A172 (cell line): ENCODE measurements around the gene S100B. TPM values are rescaled to one million over a fixed set of nuclear protein-coding genes. Genes with fewer than 3 reads are reported as not detected.
"Not testable (repeated sequence)": the region's sequence is repeated elsewhere in the genome, so short reads cannot be mapped to it uniquely, and the experiment has no call there.

Experiments used
- DNase-seq: peaks from one replicate; pipeline ENCODE4 v3.0.0-alpha.2; 2015; ENCODE audit warnings: low spot score
- total RNA-seq: library from RNA; depleted of rRNA; stranded (reverse); fragments of >200 nt; shearing (Covaris generic); gene quantifications from 2 replicates; pipeline ENCODE4 v1.2.3, GENCODE V29; 2014

Gene S100B
- total RNA-seq, 1 experiment from 2014 or later, result not detected

GRCh38 chr21:46603228-46603627, 1.7 kb downstream of the S100B start:
- DNase-seq, result no peak

- no peak for DNase-seq
Observed at GRCh38 chr21:46600978-46601377, 3.9 kb downstream of the S100B start.

- DNase-seq, result no peak
Observed at GRCh38 chr21:46600305-46600704, 4.6 kb downstream of the S100B start.

DNA sequence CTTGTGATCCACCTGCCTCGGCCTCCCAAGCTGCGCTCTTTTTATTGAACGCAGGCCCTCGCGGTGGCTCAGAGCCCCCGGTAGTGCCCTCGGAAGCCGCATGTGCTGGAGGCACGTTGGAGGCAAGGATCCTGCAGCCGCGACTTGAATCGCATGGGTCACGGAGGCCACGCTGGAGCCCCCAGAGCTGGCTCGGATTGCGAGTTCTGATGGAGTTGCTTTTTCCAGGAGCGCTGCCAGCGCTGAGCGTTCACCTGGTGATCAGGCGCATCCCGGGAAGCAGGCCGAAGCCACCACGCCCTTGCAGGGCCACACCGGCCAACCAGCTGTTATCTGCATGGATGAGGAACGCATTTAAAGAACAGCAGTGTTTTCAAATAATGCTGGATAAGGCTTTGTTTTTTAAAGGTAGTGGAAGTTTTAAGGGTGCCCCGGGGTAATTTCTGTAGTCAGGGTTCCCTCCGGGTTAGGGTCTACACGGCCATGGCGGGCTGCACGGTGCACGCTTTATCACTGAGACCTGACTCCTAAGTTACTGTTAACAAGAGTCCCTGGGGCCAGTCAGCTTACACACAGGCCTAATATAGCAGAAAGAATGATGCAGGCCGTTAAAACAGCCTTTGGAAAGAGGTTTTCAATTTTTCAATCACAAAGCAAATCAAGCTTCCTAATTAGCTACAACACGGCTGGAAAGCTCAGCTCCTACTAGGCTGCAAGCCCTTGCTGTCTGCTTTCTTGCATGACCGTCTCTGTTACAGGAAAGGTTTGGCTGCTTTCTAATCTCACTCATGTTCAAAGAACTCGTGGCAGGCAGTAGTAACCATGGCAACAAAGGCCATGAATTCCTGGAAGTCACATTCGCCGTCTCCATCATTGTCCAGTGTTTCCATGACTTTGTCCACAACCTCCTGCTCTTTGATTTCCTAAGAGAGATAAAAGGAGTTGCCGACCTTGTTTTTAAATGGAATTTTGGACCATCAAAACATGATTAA, 6.0 kb downstream of the S100B start:
- DNase-seq, result peak; percentile 49

DNA sequence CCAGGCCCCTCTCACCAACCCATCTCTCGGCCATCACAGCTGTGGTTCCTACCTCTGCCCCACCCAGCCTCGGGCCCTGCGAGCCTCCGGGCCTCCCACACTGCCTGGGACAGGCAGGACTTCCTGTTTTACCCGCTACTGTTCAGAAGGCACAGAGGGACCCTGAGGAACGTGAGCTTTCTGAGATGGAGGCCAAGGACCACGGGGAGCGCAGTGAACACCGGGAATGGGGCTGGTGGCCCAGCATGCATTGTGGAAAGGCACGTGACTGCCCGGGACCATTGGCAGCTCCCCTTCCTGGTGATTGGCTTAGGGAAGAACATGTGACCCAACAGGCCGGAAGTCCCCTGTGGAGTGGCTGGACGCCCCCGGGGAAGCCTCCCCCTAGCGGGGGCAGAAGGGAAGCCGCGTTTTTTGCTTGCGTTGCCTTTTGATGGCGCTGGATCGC, 7.0 kb downstream of the S100B start:
- no peak for DNase-seq

GRCh38 chr21:46597031-46597430, 7.9 kb downstream of the S100B start:
- no peak for DNase-seq

GRCh38 chr21:46596201-46596600, 8.7 kb downstream of the S100B start:
- DNase-seq, result no peak

DNA sequence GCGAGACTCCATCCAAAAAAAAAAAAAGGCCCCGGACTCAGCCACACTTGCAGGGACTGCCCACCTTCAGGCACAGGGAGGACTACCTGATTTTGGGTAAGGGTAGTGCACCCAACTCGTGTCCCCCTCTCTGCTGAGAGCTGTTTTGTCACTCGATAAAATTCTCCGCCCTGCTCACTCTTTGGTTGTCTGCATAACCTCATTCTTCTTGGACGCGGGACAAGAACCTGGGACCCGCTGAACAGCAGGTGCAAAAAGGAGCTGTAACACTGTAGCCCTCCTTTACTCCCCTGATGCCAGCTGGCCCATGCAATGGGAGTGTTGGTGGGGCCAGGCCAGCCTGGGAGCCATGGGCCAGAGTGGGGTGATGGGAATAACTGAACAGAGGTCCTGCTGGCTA, 10.6 kb downstream of the S100B start:
- DNase-seq, result no peak

DNA sequence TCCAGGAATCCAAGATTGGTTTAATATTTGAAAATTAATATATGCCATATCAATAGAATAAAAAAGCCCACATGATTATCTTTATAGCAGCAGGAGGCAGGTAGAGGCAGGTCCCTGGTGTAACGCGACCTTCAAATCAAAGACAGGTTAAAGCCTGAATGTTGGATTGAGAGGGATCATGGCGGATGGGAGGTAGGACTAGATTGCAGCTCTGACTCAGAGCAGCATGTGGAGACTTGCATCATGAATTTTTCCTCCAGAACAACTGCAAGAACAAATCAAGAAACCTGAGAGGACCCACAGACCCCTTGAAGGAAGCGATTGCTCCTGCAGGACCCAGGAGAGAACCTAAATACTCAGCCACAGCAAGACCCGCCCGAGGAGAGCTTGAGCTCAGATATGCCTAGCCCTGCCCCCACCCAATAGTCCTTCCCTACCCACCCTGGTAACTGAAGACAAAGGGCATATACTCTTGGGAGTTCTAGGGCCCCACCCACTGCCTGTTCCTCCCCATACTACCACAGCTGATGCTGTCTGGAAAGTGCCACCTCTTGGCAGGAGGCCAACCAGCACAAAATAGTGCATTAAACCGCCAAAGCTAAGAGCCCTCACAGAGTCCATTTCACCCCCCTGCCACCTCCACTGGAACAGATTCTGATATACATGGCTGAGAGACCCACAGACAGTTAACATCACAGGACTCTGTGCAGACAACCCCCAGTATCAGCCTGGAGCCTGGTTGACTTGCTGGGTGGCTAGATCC, 19.5 kb downstream of the S100B start:
- DNase-seq, result no peak

- DNase-seq, result no peak
Observed at GRCh38 chr21:46581780-46582307, 23.0 kb downstream of the S100B start.

GRCh38 chr21:46579394-46579793, 25.5 kb downstream of the S100B start:
- not testable (repeated sequence) for DNase-seq

DNA sequence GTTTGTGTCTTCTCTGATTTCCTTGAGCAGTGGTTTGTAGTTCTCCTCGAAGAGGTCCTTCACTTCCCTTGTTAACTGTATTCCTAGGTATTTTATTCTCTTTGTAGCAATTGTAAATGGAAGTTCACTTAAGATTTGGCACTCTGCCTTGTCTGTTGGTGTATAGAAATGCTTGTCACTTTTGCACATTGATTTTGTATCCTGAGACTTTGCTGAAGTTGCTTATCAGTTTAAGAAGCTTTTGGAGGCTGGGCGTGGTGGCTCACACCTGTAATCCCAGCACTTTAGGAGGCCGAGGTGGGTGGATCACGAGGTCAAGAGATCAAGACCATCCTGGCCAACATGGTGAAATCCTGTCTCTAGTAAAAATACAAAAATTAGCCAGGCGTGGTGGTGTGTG, 27.1 kb downstream of the S100B start:
- DNase-seq, result not testable (repeated sequence)

- DNase-seq, result no peak
Observed at GRCh38 chr21:46572850-46573249, 32.0 kb downstream of the S100B start.

- DNase-seq, result no peak
Observed at GRCh38 chr21:46570631-46571030, 34.3 kb downstream of the S100B start.

GRCh38 chr21:46570119-46570518, 34.8 kb downstream of the S100B start:
- no peak for DNase-seq

GRCh38 chr21:46569081-46569480, 35.8 kb downstream of the S100B start:
- no peak for DNase-seq

DNA sequence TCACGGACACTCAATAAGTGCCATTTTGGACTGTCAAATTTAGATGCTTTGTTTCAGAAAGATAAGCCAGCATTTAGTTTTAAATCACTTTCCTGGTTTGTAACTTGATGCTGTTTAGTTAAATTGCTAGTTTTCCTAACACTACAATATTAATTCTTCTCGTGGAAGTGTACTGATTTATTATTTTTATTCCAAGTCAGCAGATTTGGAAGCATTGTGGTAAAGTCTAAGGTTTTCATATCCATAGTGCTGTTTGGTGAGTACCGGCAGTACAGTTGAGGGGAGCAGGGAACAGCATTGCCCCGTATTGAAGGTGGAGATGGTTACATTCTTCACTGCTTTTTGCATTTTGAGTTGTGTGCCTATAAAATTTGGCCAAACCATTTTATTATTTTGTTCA, 36.3 kb downstream of the S100B start:
- DNase-seq, result no peak

DNA sequence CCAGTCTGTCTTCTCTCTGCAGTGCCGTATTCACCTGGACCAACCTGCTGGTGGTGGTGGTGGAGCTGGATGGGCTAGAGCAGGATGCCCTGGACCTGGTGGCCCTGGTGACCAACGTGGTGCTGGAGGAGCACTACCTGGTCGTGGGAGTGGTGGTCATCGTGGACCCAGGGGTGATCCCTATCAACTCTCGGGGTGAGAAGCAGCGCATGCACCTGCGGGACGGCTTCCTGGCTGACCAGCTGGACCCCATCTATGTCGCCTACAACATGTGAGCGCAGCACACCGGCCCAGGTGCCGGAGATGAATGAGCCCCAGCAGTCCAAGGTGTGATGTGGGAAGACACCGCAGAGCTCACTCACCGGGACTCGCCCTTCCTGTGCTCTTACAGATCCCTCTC, 37.5 kb downstream of the S100B start:
- DNase-seq, result no peak

DNA sequence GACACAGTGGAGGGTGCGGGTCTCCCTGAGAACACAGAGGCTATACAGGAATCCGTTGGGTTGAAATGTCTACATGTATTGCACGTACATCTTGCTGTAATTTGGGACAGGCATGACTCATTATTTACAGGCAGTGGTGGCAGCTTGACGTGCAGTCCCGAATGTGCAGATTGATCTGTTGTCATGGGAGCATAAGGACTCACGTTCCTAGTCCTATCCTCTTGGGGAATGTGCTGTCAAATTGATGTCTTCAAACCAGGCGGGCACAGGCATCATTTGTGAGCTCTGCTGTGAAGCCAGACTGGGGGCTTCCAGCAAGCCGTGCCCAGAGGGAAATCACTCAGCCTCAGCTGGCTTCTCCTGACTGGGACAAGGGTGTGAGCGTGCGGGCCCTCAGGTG, 40.5 kb downstream of the S100B start:
- DNase-seq, result no peak

GRCh38 chr21:46562964-46563607, 41.8 kb downstream of the S100B start:
- no peak for DNase-seq

DNA sequence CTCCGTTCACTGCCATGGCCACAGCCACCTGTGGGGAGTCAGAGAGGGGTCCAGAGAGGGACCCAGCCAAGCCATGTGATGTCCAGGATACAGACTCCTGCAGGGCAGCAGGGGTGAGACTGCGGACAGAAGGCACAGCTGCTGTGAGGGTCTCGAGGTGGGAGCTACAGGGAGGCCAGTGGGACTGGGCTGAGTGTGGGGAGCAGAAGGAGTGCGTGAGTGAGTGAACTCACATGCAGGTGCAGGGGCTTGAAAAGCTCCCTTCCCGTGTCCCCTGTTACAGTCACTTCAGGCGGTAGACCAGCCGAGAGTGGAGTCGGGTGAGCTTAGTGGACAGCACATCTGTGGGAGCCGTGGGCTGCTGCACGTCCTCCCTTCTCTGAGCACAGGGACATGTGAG, 42.4 kb downstream of the S100B start:
- no peak for DNase-seq
